Mesothelial cell of epicardium (in vitro differentiated cells): Measurements from ENCODE around the gene ADAMTS10. TPM values are rescaled to one million over a fixed set of nuclear protein-coding genes. Genes with fewer than 3 reads are reported as not detected.
"Not testable (repeated sequence)": the region's sequence is repeated elsewhere in the genome, so short reads cannot be mapped to it uniquely, and the experiment has no call there.

ENCODE experiments used
- DNase-seq, 2 experiments: peaks; one replicate each; pipeline ENCODE4 v3.0.0; 2021; ENCODE audit warnings: low spot score in 2 of 2; ENCODE audit not compliant: unreplicated experiment in 2 of 2
- H3K27ac Mint-ChIP-seq: 2 replicates; pipeline ENCODE4 v1.8.0; 2021; ENCODE audit warnings: mixed read lengths
- H3K27me3 Mint-ChIP-seq: 2 replicates; pipeline ENCODE4 v1.8.0; 2021; ENCODE audit warnings: low read depth, mixed read lengths
- H3K36me3 Mint-ChIP-seq: 2 replicates; pipeline ENCODE4 v1.8.0; 2021; ENCODE audit warnings: mixed read lengths
- H3K4me1 Mint-ChIP-seq: 2 replicates; pipeline ENCODE4 v1.8.0; 2021; ENCODE audit warnings: mixed read lengths
- H3K4me3 Mint-ChIP-seq: 2 replicates; pipeline ENCODE4 v1.8.0; 2021; ENCODE audit warnings: mild to moderate bottlenecking, moderate library complexity, mixed read lengths
- H3K9me3 Mint-ChIP-seq: 2 replicates; pipeline ENCODE4 v1.8.0; 2021; ENCODE audit warnings: mixed read lengths
- CTCF ChIP-seq: fragments of 200-600 bp; sonication (generic); IDR thresholded peaks from one replicate; pipeline ENCODE4 v1.5.0; 2021; ENCODE audit warnings: antibody characterized with exemption; ENCODE audit not compliant: unreplicated experiment
- total RNA-seq: library from RNA; stranded (reverse); gene quantifications from 3 replicates; pipeline ENCODE4 v1.2.1, GENCODE V29; 2021

ADAMTS10 gene
- total RNA-seq, 1 donor from 2014 or later, result 182 TPM

GRCh38 chr19:8640402-8641004 lies 30.0 kb upstream of the ADAMTS10 start:
- Mint-ChIP-seq H3K27me3 (peaks cover 4% of the 10 kb centered on the region), H3K4me3 (no peak overlapping the region), H3K4me1 (no peaks in the 10 kb centered on the region), H3K36me3 (no peaks in the 10 kb centered on the region), H3K9me3 (peaks cover 11% of the 10 kb centered on the region), H3K27ac (no peak overlapping the region)
- no peak for TF ChIP-seq CTCF
- no peak for DNase-seq

GRCh38 chr19:8639821-8640401 lies 29.4 kb upstream of the ADAMTS10 start:
- Mint-ChIP-seq H3K27ac (no peak overlapping the region), H3K9me3 (peaks cover 11% of the 10 kb centered on the region), H3K27me3 (peaks cover 4% of the 10 kb centered on the region), H3K36me3 (no peaks in the 10 kb centered on the region), H3K4me3 (no peak overlapping the region), H3K4me1 (no peaks in the 10 kb centered on the region)
- no peak for TF ChIP-seq CTCF
- no peak for DNase-seq

- Mint-ChIP-seq H3K27ac (no peak overlapping the region), H3K27me3 (peaks cover 4% of the 10 kb centered on the region), H3K4me1 (no peaks in the 10 kb centered on the region), H3K4me3 (no peak overlapping the region), H3K9me3 (peaks cover 11% of the 10 kb centered on the region), H3K36me3 (no peaks in the 10 kb centered on the region)
- DNase-seq, result no peak
- TF ChIP-seq CTCF, result no peak
These were observed 27.6 kb upstream of the ADAMTS10 start for GRCh38 chr19:8638078-8638619.

- H3K4me1 Mint-ChIP-seq, H3K9me3 Mint-ChIP-seq, H3K27me3 Mint-ChIP-seq, H3K36me3 Mint-ChIP-seq, H3K27ac Mint-ChIP-seq, H3K4me3 Mint-ChIP-seq, DNase-seq: not testable (repeated sequence)
These were observed 26.6 kb upstream of the ADAMTS10 start for GRCh38 chr19:8637070-8637469.

- peaks cover 4% of the 10 kb centered on the region for H3K27me3 Mint-ChIP-seq
- TF ChIP-seq CTCF, result no peak
- H3K4me3 Mint-ChIP-seq, result no peak overlapping the region
- H3K9me3 Mint-ChIP-seq, result no peaks in the 10 kb centered on the region
- no peak overlapping the region for H3K27ac Mint-ChIP-seq
- H3K4me1 Mint-ChIP-seq, result no peaks in the 10 kb centered on the region
- no peaks in the 10 kb centered on the region for H3K36me3 Mint-ChIP-seq
- no peak for DNase-seq
These were observed 24.9 kb upstream of the ADAMTS10 start for GRCh38 chr19:8635422-8635821.

- H3K36me3 Mint-ChIP-seq, result no peaks in the 10 kb centered on the region
- no peak overlapping the region for H3K4me3 Mint-ChIP-seq
- TF ChIP-seq CTCF, result no peak
- no peak overlapping the region for H3K27ac Mint-ChIP-seq
- H3K4me1 Mint-ChIP-seq, result no peaks in the 10 kb centered on the region
- no peaks in the 10 kb centered on the region for H3K9me3 Mint-ChIP-seq
- DNase-seq, result no peak
- no peaks in the 10 kb centered on the region for H3K27me3 Mint-ChIP-seq
These were observed 20.9 kb upstream of the ADAMTS10 start for GRCh38 chr19:8631425-8631819.
